SIG-M5 (cell line): ENCODE results near the gene SELENON.

Experiments used
- DNase-seq: peaks from one replicate; lab custom pipeline; 2025; lab: John Stamatoyannopoulos, UW

The SELENON gene

GRCh38 chr1:25771221-25772114 is 28.5 kb upstream of the SELENON start:
- DNase-seq, result no peak

GRCh38 chr1:25772164-25772563 is 27.8 kb upstream of the SELENON start:
- no peak for DNase-seq

DNA sequence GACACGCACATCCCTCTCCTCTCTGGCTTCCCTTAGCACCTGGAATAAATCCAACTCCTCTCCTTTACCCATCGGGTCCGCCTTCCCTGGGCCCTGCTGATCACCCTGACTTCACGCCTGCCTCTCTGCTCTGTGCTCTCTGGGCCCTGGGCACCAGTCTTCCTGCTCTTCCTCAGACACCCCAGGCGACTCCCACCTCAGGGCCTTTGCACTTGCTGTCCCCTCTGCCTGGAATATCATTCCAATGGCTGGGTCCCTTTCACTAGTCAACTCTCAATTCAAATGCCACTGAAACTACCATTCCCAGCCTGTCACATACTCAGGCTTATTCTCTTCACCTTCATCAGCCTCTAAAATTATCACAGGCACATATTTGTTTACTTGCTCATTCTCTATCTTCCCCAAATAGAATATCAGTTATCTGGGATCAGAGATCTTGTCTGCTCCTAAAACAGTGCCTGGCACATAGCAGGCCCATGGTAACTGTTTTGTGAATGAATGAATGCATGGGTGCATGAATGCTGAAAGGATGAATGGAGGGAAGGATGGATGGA is 27.2 kb upstream of the SELENON start:
- DNase-seq, result no peak

GRCh38 chr1:25773441-25774125 is 26.4 kb upstream of the SELENON start:
- no peak for DNase-seq

GRCh38 chr1:25774206-25774803 is 25.7 kb upstream of the SELENON start:
- no peak for DNase-seq

DNA sequence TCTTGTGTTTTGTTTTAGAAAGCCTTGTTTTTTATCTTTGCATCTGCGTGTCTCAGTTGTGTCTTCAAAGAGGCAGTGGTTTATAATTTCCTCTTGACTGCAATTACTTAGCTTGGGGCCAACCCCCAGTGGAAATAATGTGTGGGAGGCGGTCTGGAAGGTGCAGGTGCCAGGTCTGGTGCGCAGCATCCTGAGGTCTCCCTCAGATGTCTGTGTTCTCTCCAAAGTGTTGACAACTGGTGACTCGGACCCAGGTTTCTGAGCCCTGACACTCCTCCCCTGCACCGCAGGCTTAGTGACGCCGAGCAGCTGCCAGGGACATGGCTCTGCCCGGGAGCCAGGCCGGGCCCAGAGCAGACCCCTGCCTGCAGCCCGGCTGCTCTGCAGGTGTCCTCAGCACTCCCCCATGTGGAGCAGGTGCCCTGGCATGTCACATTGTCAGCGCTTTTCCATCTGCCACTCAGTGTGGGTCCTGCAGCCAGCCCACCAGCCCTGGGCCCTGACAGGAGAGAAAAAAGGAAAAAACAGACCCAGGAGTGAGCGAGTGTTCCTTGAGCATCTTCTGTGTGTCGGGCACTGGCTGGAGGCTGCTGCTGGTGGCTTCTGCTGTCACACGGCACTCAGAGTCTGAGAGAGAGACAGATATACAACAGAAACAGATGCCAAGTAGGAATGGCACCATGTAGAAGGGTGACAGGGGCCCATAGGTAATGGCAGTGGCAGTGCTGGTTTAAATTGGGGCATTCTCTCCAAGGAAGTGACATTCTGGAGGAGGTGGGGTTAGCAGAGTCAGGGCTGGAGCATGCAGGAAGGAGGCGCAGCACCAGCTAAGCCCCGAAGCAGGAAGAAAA is 24.8 kb upstream of the SELENON start:
- DNase-seq, result no peak

GRCh38 chr1:25779388-25779787 is 20.6 kb upstream of the SELENON start:
- DNase-seq, result no peak

DNA sequence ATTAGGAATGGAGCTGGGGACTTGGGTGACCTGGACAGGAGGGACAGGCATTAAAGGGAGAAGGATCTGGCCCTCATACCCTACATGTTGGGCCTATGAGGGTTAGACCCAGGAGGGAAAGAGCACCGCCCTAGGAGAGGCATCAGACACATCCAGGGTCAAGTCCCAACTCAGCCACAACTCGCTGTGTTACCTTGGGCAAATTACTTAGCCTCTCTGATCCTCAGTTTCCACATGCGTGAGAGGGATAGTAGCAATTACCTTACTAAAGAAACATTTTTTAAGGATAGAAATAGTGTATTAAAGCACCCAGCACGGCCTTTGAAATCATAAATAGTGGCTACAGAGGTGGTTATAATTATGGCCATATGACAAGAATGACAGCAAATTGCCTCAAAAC is 20.1 kb upstream of the SELENON start:
- no peak for DNase-seq

DNA sequence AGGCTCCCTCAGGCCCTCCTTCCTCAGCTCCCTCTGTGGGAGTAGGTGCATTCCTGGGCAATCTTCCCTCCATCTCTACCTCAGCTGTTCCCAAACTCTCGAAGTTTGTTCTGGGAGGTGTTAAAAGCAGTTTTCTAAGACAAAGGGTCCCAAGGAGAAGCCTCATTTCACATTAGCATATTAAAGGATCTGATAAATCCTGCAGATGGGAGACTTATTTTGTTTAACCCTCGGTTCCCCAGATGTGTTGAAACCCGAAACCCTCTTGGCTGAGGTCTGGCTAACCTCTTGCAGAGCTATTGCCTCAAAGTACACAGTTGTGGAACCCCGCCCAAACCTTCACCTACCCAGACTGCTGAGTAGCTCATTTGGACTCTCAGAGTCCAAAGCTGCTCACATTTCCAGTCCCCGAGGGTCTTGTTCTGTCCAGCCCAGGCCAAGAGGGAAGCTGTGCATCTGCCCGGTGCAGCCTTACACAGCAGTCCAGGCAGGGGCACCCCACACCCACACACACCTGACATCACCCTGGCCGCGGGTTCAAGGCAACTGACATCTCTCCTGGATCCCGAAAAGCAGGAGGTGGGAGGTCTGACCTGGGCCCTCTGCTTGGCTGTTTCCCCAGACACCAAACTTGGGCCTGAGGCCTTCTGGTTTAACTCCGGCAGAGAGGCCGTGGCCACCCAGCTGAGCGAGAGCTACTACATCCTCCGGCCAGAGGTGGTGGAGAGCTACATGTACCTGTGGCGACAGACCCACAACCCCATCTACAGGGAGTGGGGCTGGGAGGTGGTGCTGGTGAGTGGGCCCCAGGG is 19.5 kb upstream of the SELENON start:
- no peak for DNase-seq

- DNase-seq, result no peak
Observed at GRCh38 chr1:25781130-25781433, 18.9 kb upstream of the SELENON start.

DNA sequence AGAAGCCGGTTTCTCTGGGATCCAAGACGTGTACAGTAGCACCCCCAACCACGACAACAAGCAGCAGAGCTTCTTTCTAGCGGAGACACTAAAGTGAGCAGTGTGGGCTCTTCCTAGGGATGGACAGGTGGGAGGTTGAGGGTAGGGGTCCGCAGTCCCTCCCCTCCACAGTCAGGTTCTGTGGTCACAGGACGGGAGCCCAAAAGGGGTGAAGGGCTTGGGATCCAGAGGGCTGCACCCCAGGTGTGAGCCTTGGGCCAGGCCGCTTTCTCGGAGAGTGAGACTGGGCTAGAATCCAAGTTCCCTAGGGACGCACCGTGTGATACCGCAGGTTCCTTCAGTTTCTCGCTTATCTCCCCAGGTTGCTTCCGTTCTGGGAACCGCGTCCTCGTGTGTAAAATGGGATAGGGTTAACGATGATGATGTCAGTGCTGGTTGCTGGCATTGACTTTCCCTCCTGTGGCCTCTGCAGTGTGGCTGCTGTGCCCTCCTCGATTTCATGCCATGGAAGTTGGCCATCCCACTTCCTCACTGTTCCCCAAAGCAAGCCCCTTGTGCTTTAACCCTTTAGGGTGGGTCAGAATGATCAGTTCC is 17.3 kb upstream of the SELENON start:
- DNase-seq, result no peak

DNA sequence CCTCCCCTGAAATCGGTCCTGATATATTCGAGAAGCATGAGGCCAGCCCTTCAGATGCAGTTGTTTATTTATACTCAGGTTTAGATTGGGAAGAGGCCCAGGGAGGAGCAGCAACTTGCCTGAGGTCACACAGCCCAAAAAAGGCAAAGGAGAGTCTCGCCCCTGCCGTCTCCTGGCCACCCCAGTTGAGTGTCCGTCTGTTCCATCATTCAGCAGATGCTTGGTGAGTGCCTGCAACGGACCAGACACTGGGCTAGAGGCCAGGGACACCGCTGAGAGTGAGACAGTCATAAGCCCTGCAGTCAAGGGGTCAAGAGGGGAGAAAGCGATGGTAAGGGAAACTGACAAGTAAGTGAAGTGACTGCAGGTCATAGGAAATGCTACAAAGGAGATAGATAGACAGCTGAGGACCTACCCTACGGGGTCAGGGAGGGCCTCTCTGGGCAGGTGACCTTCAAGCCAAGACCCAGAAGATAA is 15.4 kb upstream of the SELENON start:
- no peak for DNase-seq

DNA sequence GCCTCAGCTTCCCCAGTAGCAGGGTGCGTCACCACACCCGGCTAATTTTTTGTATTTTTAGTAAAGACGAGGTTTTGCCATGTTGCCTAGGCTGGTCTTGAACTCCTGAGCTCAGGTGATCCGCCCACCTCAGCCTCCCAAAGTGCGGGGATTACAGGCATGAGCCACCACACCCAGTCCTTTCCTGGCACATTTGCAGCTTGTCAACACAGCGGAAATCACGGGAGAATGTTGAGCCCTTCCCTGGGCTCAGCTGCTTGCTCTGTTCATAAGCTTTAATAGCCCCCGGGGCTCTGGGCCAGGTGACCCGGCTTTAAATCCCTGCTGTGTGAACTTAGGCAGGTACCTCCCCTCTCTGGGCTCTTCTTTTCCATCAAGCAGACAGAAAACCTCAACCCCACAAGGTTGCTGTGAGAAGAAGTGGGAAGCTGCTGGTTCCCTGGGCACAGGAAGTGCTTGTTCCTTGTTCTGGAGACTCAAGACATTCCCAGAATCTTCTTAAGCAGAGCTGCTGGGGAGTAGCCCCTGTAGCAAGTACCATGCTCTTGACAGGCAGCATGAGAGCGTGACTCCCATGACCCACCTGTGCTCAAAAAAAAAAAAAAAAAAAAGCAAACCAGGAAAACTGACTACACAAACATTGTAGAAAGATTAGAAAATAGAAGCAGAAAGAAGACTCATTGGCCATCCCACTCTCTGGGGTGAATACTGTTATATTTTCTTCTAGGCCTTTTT is 14.5 kb upstream of the SELENON start:
- DNase-seq, result no peak

GRCh38 chr1:25786887-25787759 is 12.9 kb upstream of the SELENON start:
- DNase-seq, result no peak

DNA sequence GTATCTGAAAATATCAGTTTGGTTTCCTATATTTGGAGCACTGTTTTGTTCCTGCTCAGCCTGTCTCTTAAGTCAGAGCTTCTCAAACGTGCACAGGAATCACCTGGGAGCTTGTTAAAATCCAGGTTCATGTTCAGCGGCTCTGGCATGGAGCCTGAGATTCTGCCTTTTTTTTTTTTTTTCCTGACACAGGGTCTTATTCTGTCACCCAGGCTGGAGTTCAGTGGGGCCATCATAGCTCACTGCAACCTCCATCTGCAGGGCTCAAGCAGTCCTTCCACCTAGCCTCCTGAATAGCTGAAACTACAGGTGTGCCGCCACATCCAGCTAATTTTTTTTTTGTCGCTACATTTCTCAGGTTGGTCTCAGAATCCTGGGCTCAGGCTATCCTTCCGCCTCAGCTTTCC is 12.2 kb upstream of the SELENON start:
- no peak for DNase-seq

DNA sequence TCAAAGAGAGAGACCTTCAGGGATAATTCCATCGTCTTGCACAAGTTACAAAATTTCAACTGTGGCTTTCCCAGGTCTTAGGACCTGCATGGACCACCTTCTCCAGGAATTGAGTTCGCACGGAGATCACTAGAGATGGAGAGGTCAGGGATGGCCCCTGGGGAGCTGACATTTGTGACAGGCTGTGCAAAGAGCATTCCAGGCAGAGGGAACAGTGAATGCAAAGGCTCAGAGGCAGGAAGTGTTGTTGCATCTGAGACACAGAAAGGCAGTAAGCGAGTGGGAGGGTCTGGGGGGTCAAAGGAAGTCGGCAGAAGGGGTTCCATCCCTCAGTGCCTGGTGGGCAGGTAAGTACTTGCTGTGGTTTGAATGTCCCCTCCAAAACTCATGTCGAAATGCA is 9.5 kb upstream of the SELENON start:
- DNase-seq, result no peak

GRCh38 chr1:25792115-25792514 is 7.9 kb upstream of the SELENON start:
- no peak for DNase-seq

DNA sequence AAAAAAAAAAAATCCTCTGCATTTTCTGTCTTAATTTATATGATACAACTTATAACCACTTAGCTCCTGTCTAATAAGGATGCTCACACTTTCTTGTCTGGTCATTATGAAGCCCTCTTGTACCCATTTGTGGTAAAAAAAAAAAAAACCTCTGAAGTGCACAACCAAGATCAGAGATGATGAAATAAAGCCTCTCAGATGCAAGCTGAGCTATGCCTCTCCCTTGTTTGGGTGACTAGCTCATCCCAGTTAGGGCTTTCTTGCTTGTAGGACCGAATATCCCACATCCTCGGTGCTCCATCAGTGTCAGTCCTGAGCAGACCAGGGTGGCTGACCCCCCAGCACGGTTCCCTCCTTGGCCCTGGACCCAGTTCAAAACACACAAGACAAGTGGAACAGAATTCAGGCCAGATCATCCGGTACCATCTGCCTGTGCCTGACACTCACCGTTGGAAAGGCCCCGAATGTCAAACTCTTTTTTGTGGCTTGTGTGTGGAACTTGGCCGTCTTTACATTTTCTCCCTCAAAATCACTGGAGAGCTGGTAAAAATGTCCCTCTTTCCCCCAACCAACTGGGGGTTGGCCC is 6.3 kb upstream of the SELENON start:
- no peak for DNase-seq
